Liver (tissue), 9 donors: ENCODE measurements around the gene MED26. TPM values are rescaled to one million over a fixed set of nuclear protein-coding genes. Genes with fewer than 3 reads are reported as not detected.
"Not testable (repeated sequence)": the region's sequence is repeated elsewhere in the genome, so short reads cannot be mapped to it uniquely, and the experiment has no call there.

Experiments
- DNase-seq: peaks from one replicate; pipeline ENCODE4 v3.0.0-alpha.2; 2017; ENCODE audit warnings: low spot score
- H3K27ac ChIP-seq, 2 donors: one replicate each; pipeline ENCODE4 v1.7.0; 2013; ENCODE audit warnings: inconsistent platforms in 2 of 2, low read length in 2 of 2, control low read depth in 1 of 2, low read depth in 1 of 2, mild to moderate bottlenecking in 1 of 2
- H3K27me3 ChIP-seq, 4 donors: one replicate each; pipeline versions ENCODE4 v1.6.1 to v1.7.0; 2013; ENCODE audit warnings: low read length in 3 of 4, inconsistent platforms in 1 of 4, mild to moderate bottlenecking in 1 of 4, moderate library complexity in 1 of 4; ENCODE audit not compliant: control insufficient read depth in 4 of 4, insufficient read depth in 4 of 4
- H3K36me3 ChIP-seq, 4 donors: one replicate each; pipeline versions ENCODE4 v1.6.1 to v1.7.0; 2013; ENCODE audit warnings: low read length in 3 of 4, mild to moderate bottlenecking in 3 of 4, low read depth in 1 of 4, moderate library complexity in 1 of 4; ENCODE audit not compliant: control insufficient read depth in 4 of 4, insufficient read depth in 3 of 4
- H3K4me1 ChIP-seq, 4 donors: one replicate each; pipeline versions ENCODE4 v1.6.1 to v1.7.0; 2013; ENCODE audit warnings: low read length in 3 of 4, mild to moderate bottlenecking in 3 of 4, moderate library complexity in 1 of 4; ENCODE audit not compliant: control insufficient read depth in 4 of 4, insufficient read depth in 4 of 4
- H3K4me3 ChIP-seq, 3 donors: one replicate each; pipeline versions ENCODE4 v1.6.1 to v1.7.0; 2013; ENCODE audit warnings: low read length in 3 of 3, control low read depth in 1 of 3, low read depth in 1 of 3, mild to moderate bottlenecking in 1 of 3
- H3K9ac ChIP-seq, 2 donors: one replicate each; pipeline ENCODE4 v1.7.0; 2013; ENCODE audit warnings: low read length in 2 of 2, mild to moderate bottlenecking in 2 of 2, moderate library complexity in 2 of 2, control low read depth in 1 of 2, low read depth in 1 of 2
- H3K9me3 ChIP-seq, 4 donors: one replicate each; pipeline versions ENCODE4 v1.6.1 to v1.7.0; 2013; ENCODE audit warnings: low read length in 3 of 4; ENCODE audit not compliant: control insufficient read depth in 4 of 4
- ATF3 ChIP-seq: IDR thresholded peaks from 2 replicates; pipeline ENCODE4 v1.6.1; 2016; ENCODE audit warnings: antibody characterized with exemption
- CTCF ChIP-seq: fragments of 150-350 bp; IDR thresholded peaks from 2 replicates; pipeline ENCODE4 v1.5.1; 2017; ENCODE audit warnings: improper control_type of control experiment, low read depth, low read length; ENCODE audit not compliant: missing input control
- EGR1 ChIP-seq, 2 donors: IDR thresholded peaks; 2 replicates each; pipeline ENCODE4 v1.6.1; 2016 to 2018; ENCODE audit warnings: antibody characterized with exemption in 2 of 2, low read depth in 2 of 2
- FOXA1 ChIP-seq: IDR thresholded peaks from 2 replicates; pipeline ENCODE4 v1.6.1; 2016; ENCODE audit warnings: antibody characterized with exemption
- FOXA2 ChIP-seq: IDR thresholded peaks from 2 replicates; pipeline ENCODE4 v1.6.1; 2016; ENCODE audit warnings: antibody characterized with exemption
- GABPA ChIP-seq, 2 donors: IDR thresholded peaks in 1 of 2; conservative IDR thresholded peaks in 1 of 2; 2 replicates each; pipeline ENCODE4 v1.6.1; 2016; ENCODE audit warnings: antibody characterized with exemption in 2 of 2, mild to moderate bottlenecking in 1 of 2, moderate library complexity in 1 of 2
- HNF4A ChIP-seq, 2 donors: conservative IDR thresholded peaks; 2 replicates each; pipeline ENCODE4 v1.6.1; 2016; ENCODE audit warnings: antibody characterized with exemption in 2 of 2, mild to moderate bottlenecking in 2 of 2
- HNF4G ChIP-seq: IDR thresholded peaks from 2 replicates; pipeline ENCODE4 v1.6.1; 2016; ENCODE audit warnings: antibody characterized with exemption
- JUND ChIP-seq, 2 donors: IDR thresholded peaks; 2 replicates each; pipeline ENCODE4 v1.6.1; 2016; ENCODE audit warnings: antibody characterized with exemption in 2 of 2
- MAX ChIP-seq: IDR thresholded peaks from 2 replicates; pipeline ENCODE4 v1.6.1; 2016; ENCODE audit warnings: antibody characterized with exemption
- NR2F2 ChIP-seq: IDR thresholded peaks from 2 replicates; pipeline ENCODE4 v1.6.1; 2016; ENCODE audit warnings: antibody characterized with exemption
- RAD21 ChIP-seq, 2 donors: IDR thresholded peaks; 2 replicates each; pipeline ENCODE4 v1.6.1; 2016; ENCODE audit warnings: antibody characterized with exemption in 2 of 2, mild to moderate bottlenecking in 2 of 2
- REST ChIP-seq: IDR thresholded peaks from 2 replicates; pipeline ENCODE4 v1.6.1; 2016; ENCODE audit warnings: antibody characterized with exemption, mild to moderate bottlenecking
- RXRA ChIP-seq, 2 donors: IDR thresholded peaks; 2 replicates each; pipeline ENCODE4 v1.6.1; 2017 to 2018; ENCODE audit warnings: antibody characterized with exemption in 2 of 2, mild to moderate bottlenecking in 1 of 2
- SP1 ChIP-seq: IDR thresholded peaks from 2 replicates; pipeline ENCODE4 v1.6.1; 2018; ENCODE audit warnings: antibody characterized with exemption, mild to moderate bottlenecking
- TAF1 ChIP-seq: conservative IDR thresholded peaks from 2 replicates; pipeline ENCODE4 v1.6.1; 2016; ENCODE audit warnings: antibody characterized with exemption, mild to moderate bottlenecking
- YY1 ChIP-seq: IDR thresholded peaks from 2 replicates; pipeline ENCODE4 v1.6.1; 2016; ENCODE audit warnings: antibody characterized with exemption, mild to moderate bottlenecking
- ZBTB33 ChIP-seq: IDR thresholded peaks from 2 replicates; pipeline ENCODE4 v1.6.1; 2016; ENCODE audit warnings: antibody characterized with exemption
- WGBS: extraction: QIAGEN DNeasy Blood & Tissue Kit; methylation state at CpG from one replicate; pipeline ENCODE4 v1.1.7; 2013; 5-methylcytosine and 5-hydroxymethylcytosine counted together
- polyA plus RNA-seq, 2 donors: library from polyadenylated mRNA; stranded (reverse) in 1 of 2; unstranded in 1 of 2; fragments of 200-250 nt in 1 of 2; fragments of >200 nt in 1 of 2; fragmentation: Nextera tagmentation in 1 of 2; extraction: Ambion mirVana in 1 of 2; gene quantifications; one replicate each; pipeline versions ENCODE4 v1.2.1 to v1.2.3, GENCODE V29; 2013 to 2015
- total RNA-seq, 2 donors: library from RNA; depleted of rRNA; stranded (reverse); fragments of >200 nt; gene quantifications; one replicate each; pipeline ENCODE4 v1.2.3, GENCODE V29; 2014
- donor health status: healthy.
- donor health status: healthy.
- donor health status: healthy.
- donor health status: healthy.
- donor health status: healthy.

Gene MED26
- total and polyA plus RNA-seq, 4 donors, result 1.5 to 3.8 (median 3.2) TPM

- TF ChIP-seq CTCF (no peak), RXRA (IDR thresholded peaks at IDR 0.05) (no peak)
Measured at GRCh38 chr19:16654140-16654539, 26.1 kb upstream of the MED26 start (continued).

- peaks cover 0 to 11% (median 0%) of the 10 kb centered on the region in 4 donors for H3K4me1 ChIP-seq
- no peak overlapping the region for H3K27ac ChIP-seq
- DNase-seq, result no peak
- no peak overlapping the region for H3K9ac ChIP-seq
- no peak for TF ChIP-seq RAD21 (IDR thresholded peaks at IDR 0.05)
- no peak for TF ChIP-seq REST
- TF ChIP-seq ZBTB33, result no peak
- no peak for TF ChIP-seq RXRA (IDR thresholded peaks at IDR 0.05)
- no peak for TF ChIP-seq FOXA1
- no peak for TF ChIP-seq HNF4G
- no peak for TF ChIP-seq CTCF
- no peak for TF ChIP-seq HNF4A (conservative IDR thresholded peaks at IDR 0.05)
- no peak for TF ChIP-seq NR2F2
- no peak for TF ChIP-seq SP1
- no peak for TF ChIP-seq EGR1 (IDR thresholded peaks at IDR 0.05; ENCODE audit: low read depth in 2 of 2)
- no peak for TF ChIP-seq YY1
- TF ChIP-seq ATF3, result no peak
- TF ChIP-seq GABPA (IDR thresholded peaks at IDR 0.05 in 1 of 2, conservative IDR thresholded peaks at IDR 0.05 in 1 of 2), result no peak
- no peak for TF ChIP-seq MAX
- no peak for TF ChIP-seq FOXA2
- no peak for TF ChIP-seq JUND (IDR thresholded peaks at IDR 0.05)
- TF ChIP-seq TAF1, result no peak
- 91% methylated on average over 7 of the region's 7 CpGs for WGBS
- no peaks in the 10 kb centered on the region for H3K9me3 ChIP-seq
- H3K27me3 ChIP-seq, result no peaks in the 10 kb centered on the region
- H3K36me3 ChIP-seq, result peaks cover 12 to 55% (median 39%) of the 10 kb centered on the region in 4 donors
- no peak overlapping the region for H3K4me3 ChIP-seq
Measured at GRCh38 chr19:16652854-16653253, 24.9 kb upstream of the MED26 start.

- not testable (repeated sequence) for H3K9me3 ChIP-seq, H3K4me1 ChIP-seq, H3K9ac ChIP-seq, H3K27me3 ChIP-seq, DNase-seq, H3K4me3 ChIP-seq, H3K27ac ChIP-seq
- H3K36me3 ChIP-seq, result peaks cover 11 to 58% (median 45%) of the 10 kb centered on the region in 4 donors
- 93% methylated on average over 8 of the region's 8 CpGs for WGBS
Measured at GRCh38 chr19:16651421-16652188, 23.6 kb upstream of the MED26 start.
